Esophagus muscularis mucosa (tissue), 4 donors: ENCODE data around the gene RAD51C.
"Not testable (repeated sequence)": the region's sequence is repeated elsewhere in the genome, so short reads cannot be mapped to it uniquely, and the experiment has no call there.

Experiments used
- EP300 ChIP-seq: sonication (generic); formaldehyde crosslinking; IDR thresholded peaks from one replicate; pipeline ENCODE4 v1.6.1; 2017; ENCODE audit warnings: antibody characterized with exemption
- POLR2A ChIP-seq: fragments of 450-650 bp; IDR thresholded peaks from one replicate; pipeline ENCODE4 v1.6.1; 2017; ENCODE audit warnings: antibody characterized with exemption, moderate library complexity, mild to moderate bottlenecking, low read depth
- POLR2AphosphoS5 ChIP-seq, 2 donors: sonication (generic); formaldehyde crosslinking; IDR thresholded peaks; one replicate each; pipeline ENCODE4 v1.6.1; 2017; ENCODE audit warnings: antibody characterized with exemption in 2 of 2
- TF ChIP-seq, protein P1 (sequence below), 3 experiments: fragments of 200-600 bp in 2 of 3; fragments of 450-650 bp in 1 of 3; sonication (generic) in 2 of 3; IDR thresholded peaks; one replicate each; pipeline ENCODE4 v1.5.1; 2017 to 2019; ENCODE audit warnings: antibody characterized with exemption in 3 of 3, mild to moderate bottlenecking in 2 of 3, moderate library complexity in 1 of 3

DNA sequence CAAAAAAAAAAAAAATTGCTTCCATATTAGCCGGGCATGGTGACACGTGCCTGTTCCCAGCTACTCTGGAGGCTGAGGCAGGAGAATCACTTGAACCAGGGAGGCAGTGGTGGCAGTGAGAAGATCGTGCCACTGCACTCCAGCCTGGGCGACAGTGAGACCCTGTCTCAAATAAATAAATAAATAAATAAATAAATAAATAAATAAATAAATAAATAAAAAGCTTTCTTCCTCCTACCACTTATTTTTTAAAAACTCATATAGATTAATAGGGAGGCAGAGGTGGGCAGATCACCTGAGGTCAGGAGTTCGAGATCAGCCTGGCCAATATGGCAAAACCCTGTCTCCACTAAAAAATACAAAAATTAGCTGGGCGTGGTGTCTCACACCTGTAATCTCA lies 7.9 kb upstream of the RAD51C start:
- TF ChIP-seq, protein P1, sequence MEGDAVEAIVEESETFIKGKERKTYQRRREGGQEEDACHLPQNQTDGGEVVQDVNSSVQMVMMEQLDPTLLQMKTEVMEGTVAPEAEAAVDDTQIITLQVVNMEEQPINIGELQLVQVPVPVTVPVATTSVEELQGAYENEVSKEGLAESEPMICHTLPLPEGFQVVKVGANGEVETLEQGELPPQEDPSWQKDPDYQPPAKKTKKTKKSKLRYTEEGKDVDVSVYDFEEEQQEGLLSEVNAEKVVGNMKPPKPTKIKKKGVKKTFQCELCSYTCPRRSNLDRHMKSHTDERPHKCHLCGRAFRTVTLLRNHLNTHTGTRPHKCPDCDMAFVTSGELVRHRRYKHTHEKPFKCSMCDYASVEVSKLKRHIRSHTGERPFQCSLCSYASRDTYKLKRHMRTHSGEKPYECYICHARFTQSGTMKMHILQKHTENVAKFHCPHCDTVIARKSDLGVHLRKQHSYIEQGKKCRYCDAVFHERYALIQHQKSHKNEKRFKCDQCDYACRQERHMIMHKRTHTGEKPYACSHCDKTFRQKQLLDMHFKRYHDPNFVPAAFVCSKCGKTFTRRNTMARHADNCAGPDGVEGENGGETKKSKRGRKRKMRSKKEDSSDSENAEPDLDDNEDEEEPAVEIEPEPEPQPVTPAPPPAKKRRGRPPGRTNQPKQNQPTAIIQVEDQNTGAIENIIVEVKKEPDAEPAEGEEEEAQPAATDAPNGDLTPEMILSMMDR (IDR thresholded peaks at IDR 0.05): not testable (repeated sequence)
- TF ChIP-seq POLR2A; POLR2AphosphoS5 (IDR thresholded peaks at IDR 0.05); EP300: not testable (repeated sequence)
